WTC11 (cell line): ENCODE data around the gene ATP13A1. TPM values are rescaled to one million over a fixed set of nuclear protein-coding genes. Genes with fewer than 3 reads are reported as not detected.

Source experiments
- ATAC-seq: fragments of 200-7000 bp; cut with Tn5 transposase; 2 replicates; pipeline ENCODE4 v1.10.0; 2021; ENCODE audit warnings: mild to moderate bottlenecking, moderate library complexity
- CTCF ChIA-PET: fragments of 300-600 bp; sonication (Branson Sonifier 250); formaldehyde crosslinking; loops from one replicate; lab custom pipeline; 2021; ENCODE audit warnings: antibody characterized with exemption; lab: Charles Lee
- POLR2A ChIA-PET: fragments of 350-600 bp; sonication (Branson Sonifier 250); formaldehyde crosslinking; loops from one replicate; lab custom pipeline; 2021; ENCODE audit warnings: antibody characterized with exemption; lab: Charles Lee
- DNase-seq: peaks from one replicate; pipeline ENCODE4 v3.0.0; 2021; ENCODE audit warnings: low spot score
- H3K27ac Mint-ChIP-seq: 2 replicates; pipeline ENCODE4 v1.8.0; 2021; ENCODE audit warnings: mixed read lengths
- H3K27me3 Mint-ChIP-seq: 2 replicates; pipeline ENCODE4 v1.8.0; 2021; ENCODE audit warnings: low read depth, mild to moderate bottlenecking, moderate library complexity, mixed read lengths
- H3K36me3 Mint-ChIP-seq: 2 replicates; pipeline ENCODE4 v1.8.0; 2021; ENCODE audit warnings: mixed read lengths
- H3K4me1 Mint-ChIP-seq: 2 replicates; pipeline ENCODE4 v1.8.0; 2022; ENCODE audit warnings: mixed read lengths
- H3K4me3 Mint-ChIP-seq: 2 replicates; pipeline ENCODE4 v1.8.0; 2021; ENCODE audit warnings: mild to moderate bottlenecking, moderate library complexity, mixed read lengths
- H3K9me3 Mint-ChIP-seq: 2 replicates; pipeline ENCODE4 v1.8.0; 2021; ENCODE audit warnings: mixed read lengths
- CTCF ChIP-seq: fragments of 200-600 bp; IDR thresholded peaks from 2 replicates; pipeline ENCODE4 v1.8.0; 2022; ENCODE audit warnings: antibody characterized with exemption
- GTF2I ChIP-seq: fragments of 250-450 bp; sonication (Bioruptor Pico); conservative IDR thresholded peaks from 2 replicates; pipeline ENCODE4 v1.4.0; 2021; ENCODE audit warnings: mild to moderate bottlenecking
- HMGA2 ChIP-seq: fragments of 250-450 bp; sonication (Bioruptor Pico); IDR thresholded peaks from 2 replicates; pipeline ENCODE4 v1.4.0; 2021; ENCODE audit warnings: mild to moderate bottlenecking, moderate library complexity
- NR3C1 ChIP-seq: sonication (generic); formaldehyde crosslinking; conservative IDR thresholded peaks from 2 replicates; pipeline ENCODE4 v1.8.1; 2023; ENCODE audit warnings: low read depth, mild to moderate bottlenecking, missing genetic modification reagents
- ZMAT4 ChIP-seq: fragments of 250-450 bp; sonication (Bioruptor Pico); IDR thresholded peaks from 2 replicates; pipeline ENCODE4 v1.9.0; 2021; ENCODE audit warnings: mild to moderate bottlenecking
- ZNF121 ChIP-seq: sonication (generic); formaldehyde crosslinking; IDR thresholded peaks from 2 replicates; pipeline ENCODE4 v1.8.0; 2023; ENCODE audit warnings: missing genetic modification reagents
- ZNF219 ChIP-seq: sonication (generic); formaldehyde crosslinking; IDR thresholded peaks from 2 replicates; pipeline ENCODE4 v1.8.0; 2023; ENCODE audit warnings: missing genetic modification reagents, mild to moderate bottlenecking, borderline replicate concordance
- ZNF232 ChIP-seq: sonication (generic); formaldehyde crosslinking; IDR thresholded peaks from 2 replicates; pipeline ENCODE4 v1.8.0; 2022; ENCODE audit warnings: mild to moderate bottlenecking, missing genetic modification reagents
- ZNF671 ChIP-seq: fragments of 250-450 bp; sonication (Bioruptor Pico); IDR thresholded peaks from 2 replicates; pipeline ENCODE4 v1.8.0; 2021; ENCODE audit warnings: mild to moderate bottlenecking
- total RNA-seq: library from RNA; stranded (reverse); gene quantifications from 3 replicates; pipeline ENCODE4 v1.2.3, GENCODE V29; 2021
- TF ChIP-seq, protein P1 (sequence below): sonication (generic); formaldehyde crosslinking; IDR thresholded peaks from 2 replicates; pipeline ENCODE4 v1.8.1; 2023; ENCODE audit warnings: mild to moderate bottlenecking, missing genetic modification reagents, moderate library complexity
- TF ChIP-seq, protein P2 (sequence below): fragments of 250-450 bp; sonication (Bioruptor Pico); IDR thresholded peaks from 2 replicates; pipeline ENCODE4 v1.9.0; 2021; ENCODE audit warnings: moderate library complexity, mild to moderate bottlenecking, inconsistent platforms, borderline replicate concordance
- TF ChIP-seq, protein P3 (sequence below): sonication (generic); formaldehyde crosslinking; IDR thresholded peaks from 2 replicates; pipeline ENCODE4 v1.8.1; 2023; ENCODE audit warnings: mild to moderate bottlenecking, missing genetic modification reagents
- TF ChIP-seq, protein P4 (sequence below): sonication (generic); formaldehyde crosslinking; IDR thresholded peaks from 2 replicates; pipeline ENCODE4 v1.8.0; 2022; ENCODE audit warnings: mild to moderate bottlenecking, missing genetic modification reagents
- TF ChIP-seq, protein P5 (sequence below): sonication (generic); formaldehyde crosslinking; IDR thresholded peaks from 2 replicates; pipeline ENCODE4 v1.8.1; 2022; ENCODE audit warnings: mild to moderate bottlenecking, missing genetic modification reagents, moderate library complexity, borderline replicate concordance

ATP13A1 gene
- total RNA-seq, 1 experiment from 2014 or later: 82.6 TPM

DNA sequence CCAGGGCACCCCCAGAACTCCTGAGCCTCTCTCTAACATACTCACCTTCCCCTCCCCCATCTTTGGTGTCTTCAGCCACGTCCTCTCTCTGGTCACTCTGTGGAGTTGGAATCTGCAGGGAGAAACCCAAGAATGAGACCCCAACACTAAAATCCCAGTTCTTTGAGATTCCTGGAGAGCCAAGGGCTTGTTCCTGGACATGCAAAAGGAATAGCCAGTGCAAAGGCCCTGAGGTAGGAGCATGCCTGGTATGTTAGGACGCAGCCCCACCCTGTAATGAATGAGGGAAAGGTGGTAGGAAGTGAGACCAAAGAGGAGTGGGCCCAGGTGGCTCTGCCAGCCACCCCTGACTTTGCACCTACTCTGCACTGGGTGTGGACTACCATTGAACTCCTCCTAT is 33.0 kb downstream of the ATP13A1 start:
- Mint-ChIP-seq H3K27ac (no peak overlapping the region), H3K4me3 (no peak overlapping the region), H3K36me3 (peaks cover 21% of the 10 kb centered on the region), H3K27me3 (no peaks in the 10 kb centered on the region; the same call in 1 of the 2 replicates), H3K9me3 (no peaks in the 10 kb centered on the region), H3K4me1 (peaks cover 17% of the 10 kb centered on the region)
- POLR2A ChIA-PET: no interaction called here
- TF ChIP-seq ZMAT4 (CRISPR knock-in tag) (no peak), NR3C1 (CRISPR knock-in tag) (no peak), ZNF671 (CRISPR knock-in tag) (no peak), ZNF121 (CRISPR knock-in tag) (no peak)
- TF ChIP-seq, protein P1, sequence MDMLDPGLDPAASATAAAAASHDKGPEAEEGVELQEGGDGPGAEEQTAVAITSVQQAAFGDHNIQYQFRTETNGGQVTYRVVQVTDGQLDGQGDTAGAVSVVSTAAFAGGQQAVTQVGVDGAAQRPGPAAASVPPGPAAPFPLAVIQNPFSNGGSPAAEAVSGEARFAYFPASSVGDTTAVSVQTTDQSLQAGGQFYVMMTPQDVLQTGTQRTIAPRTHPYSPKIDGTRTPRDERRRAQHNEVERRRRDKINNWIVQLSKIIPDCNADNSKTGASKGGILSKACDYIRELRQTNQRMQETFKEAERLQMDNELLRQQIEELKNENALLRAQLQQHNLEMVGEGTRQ (CRISPR knock-in tag): no peak
- TF ChIP-seq, protein P2, sequence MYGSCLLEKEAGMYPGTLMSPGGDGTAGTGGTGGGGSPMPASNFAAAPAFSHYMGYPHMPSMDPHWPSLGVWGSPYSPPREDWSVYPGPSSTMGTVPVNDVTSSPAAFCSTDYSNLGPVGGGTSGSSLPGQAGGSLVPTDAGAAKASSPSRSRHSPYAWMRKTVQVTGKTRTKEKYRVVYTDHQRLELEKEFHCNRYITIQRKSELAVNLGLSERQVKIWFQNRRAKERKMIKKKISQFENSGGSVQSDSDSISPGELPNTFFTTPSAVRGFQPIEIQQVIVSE (CRISPR knock-in tag): no peak
- TF ChIP-seq, protein P3, sequence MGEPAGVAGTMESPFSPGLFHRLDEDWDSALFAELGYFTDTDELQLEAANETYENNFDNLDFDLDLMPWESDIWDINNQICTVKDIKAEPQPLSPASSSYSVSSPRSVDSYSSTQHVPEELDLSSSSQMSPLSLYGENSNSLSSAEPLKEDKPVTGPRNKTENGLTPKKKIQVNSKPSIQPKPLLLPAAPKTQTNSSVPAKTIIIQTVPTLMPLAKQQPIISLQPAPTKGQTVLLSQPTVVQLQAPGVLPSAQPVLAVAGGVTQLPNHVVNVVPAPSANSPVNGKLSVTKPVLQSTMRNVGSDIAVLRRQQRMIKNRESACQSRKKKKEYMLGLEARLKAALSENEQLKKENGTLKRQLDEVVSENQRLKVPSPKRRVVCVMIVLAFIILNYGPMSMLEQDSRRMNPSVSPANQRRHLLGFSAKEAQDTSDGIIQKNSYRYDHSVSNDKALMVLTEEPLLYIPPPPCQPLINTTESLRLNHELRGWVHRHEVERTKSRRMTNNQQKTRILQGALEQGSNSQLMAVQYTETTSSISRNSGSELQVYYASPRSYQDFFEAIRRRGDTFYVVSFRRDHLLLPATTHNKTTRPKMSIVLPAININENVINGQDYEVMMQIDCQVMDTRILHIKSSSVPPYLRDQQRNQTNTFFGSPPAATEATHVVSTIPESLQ: no peak
- CTCF ChIA-PET: no interaction called here
- DNase-seq (no peak), ATAC-seq (no peak)

DNA sequence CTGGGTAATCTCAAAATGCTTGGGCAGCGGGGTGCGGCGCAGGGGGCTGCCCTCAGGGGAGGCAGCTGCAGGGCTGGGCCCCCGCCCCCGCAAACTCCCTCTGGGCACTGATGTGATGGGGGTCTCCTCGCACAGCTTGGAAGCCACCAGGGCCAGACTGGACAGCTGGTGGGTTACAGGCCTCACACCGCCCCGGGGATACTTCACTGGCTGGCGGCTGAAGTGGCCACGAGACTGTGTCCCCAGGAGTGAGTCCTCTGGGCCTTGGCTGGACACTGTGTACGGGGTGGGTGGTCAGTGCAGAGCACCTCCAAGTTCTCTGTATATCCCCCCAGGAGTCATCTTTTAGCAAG is 33.4 kb downstream of the ATP13A1 start:
- H3K4me1 Mint-ChIP-seq: peaks cover 17% of the 10 kb centered on the region
- no peaks in the 10 kb centered on the region for H3K9me3 Mint-ChIP-seq
- H3K27ac Mint-ChIP-seq: no peak overlapping the region
- TF ChIP-seq ZNF671 (CRISPR knock-in tag): no peak
- TF ChIP-seq, protein P4, sequence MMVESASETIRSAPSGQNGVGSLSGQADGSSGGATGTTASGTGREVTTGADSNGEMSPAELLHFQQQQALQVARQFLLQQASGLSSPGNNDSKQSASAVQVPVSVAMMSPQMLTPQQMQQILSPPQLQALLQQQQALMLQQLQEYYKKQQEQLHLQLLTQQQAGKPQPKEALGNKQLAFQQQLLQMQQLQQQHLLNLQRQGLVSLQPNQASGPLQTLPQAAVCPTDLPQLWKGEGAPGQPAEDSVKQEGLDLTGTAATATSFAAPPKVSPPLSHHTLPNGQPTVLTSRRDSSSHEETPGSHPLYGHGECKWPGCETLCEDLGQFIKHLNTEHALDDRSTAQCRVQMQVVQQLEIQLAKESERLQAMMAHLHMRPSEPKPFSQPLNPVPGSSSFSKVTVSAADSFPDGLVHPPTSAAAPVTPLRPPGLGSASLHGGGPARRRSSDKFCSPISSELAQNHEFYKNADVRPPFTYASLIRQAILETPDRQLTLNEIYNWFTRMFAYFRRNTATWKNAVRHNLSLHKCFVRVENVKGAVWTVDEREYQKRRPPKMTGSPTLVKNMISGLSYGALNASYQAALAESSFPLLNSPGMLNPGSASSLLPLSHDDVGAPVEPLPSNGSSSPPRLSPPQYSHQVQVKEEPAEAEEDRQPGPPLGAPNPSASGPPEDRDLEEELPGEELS (CRISPR knock-in tag): no peak
- TF ChIP-seq ZNF219 (CRISPR knock-in tag): no peak
- TF ChIP-seq CTCF: no peak
- TF ChIP-seq, protein P5, sequence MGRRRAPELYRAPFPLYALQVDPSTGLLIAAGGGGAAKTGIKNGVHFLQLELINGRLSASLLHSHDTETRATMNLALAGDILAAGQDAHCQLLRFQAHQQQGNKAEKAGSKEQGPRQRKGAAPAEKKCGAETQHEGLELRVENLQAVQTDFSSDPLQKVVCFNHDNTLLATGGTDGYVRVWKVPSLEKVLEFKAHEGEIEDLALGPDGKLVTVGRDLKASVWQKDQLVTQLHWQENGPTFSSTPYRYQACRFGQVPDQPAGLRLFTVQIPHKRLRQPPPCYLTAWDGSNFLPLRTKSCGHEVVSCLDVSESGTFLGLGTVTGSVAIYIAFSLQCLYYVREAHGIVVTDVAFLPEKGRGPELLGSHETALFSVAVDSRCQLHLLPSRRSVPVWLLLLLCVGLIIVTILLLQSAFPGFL: no peak
- TF ChIP-seq HMGA2 (CRISPR knock-in tag): no peak
- TF ChIP-seq GTF2I: no peak
- no peak for TF ChIP-seq ZNF232 (CRISPR knock-in tag)
- ChIA-PET POLR2A (no interaction called here), CTCF (no interaction called here)
- peaks cover 20% of the 10 kb centered on the region for H3K36me3 Mint-ChIP-seq
- no peak overlapping the region for H3K4me3 Mint-ChIP-seq
- DNase-seq (no peak), ATAC-seq (no peak)
- no peaks in the 10 kb centered on the region; the same call in 1 of the 2 replicates for H3K27me3 Mint-ChIP-seq
